ENCODE results near the gene ACTL6B.

ACTL6B gene

DNA sequence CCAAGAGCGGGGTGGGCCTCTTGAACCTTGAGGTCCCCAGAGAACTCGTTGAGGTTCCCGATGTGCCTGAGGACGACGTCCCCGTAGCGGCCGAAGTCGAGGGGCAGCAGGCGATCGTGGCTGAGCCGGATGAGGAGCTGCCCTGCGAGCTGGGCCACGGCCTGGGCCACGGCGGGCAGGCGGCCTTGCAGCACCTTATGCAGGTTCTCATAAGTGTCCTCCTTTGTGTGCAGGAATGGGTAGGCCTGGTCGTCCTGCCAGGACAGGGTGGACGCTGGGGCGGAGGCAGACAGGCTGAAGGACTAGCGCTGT lies 29.1 kb downstream of the ACTL6B start:
- DNase-seq (ENCODE audit: low read depth in 2 of 2) = no peak

DNA sequence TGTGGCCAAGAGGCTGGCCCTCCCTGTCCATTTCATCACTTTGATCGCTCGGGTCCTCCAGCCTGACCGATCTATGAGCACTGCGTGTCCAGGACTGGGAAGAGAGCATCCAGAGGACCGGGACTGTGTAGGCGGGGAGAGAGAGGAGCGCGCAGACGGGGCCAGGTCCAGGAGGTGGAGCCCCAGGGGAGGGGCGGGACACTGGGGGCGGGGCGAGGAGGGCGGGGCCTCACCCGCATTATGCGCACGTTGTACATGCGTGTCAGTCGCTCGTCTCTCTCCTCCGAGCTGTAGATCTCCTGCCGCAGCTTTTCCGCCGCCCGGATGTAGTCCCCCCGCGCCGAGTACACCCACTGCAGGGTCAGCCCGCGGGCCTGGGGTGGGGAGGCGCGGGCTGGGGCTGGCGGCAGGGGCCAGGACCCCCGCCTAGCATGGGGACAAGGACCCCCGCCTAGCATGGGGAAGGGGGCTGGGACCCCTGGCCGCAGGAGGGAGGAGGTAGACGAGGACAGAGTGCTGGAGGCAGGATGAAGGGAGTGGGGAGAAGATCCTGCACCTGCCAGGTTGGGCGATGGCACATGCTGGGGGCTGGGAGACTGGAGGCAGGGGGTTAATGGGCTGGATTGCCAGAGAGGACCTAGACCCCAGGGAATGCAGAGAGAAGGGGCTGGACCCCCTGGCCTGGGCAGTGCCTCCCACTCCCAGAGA lies 29.6 kb downstream of the ACTL6B start:
- DNase-seq (ENCODE audit: low read depth in 2 of 2) = peak; percentile 85 to 88

DNA sequence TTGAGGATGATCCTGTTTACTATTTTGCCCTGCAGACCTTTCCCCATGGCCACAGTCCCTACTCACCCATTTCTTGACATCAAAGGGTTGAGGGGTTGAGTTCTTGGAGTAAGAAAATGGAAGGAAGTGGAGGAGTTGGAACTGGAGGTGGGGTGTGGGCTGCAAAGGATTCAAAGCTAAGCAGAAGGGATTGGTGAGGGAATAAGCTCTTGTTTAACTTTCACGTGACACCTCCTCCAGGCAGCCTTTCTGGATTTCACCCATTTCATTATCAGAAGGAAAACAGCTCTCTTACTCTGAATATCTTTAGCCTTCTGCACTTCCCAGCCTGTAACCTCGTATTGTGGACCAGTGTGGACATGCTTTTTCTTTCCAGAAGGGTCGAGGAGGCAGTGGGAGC lies 30.2 kb downstream of the ACTL6B start:
- DNase-seq (ENCODE audit: low read depth in 2 of 2) = no peak

DNA sequence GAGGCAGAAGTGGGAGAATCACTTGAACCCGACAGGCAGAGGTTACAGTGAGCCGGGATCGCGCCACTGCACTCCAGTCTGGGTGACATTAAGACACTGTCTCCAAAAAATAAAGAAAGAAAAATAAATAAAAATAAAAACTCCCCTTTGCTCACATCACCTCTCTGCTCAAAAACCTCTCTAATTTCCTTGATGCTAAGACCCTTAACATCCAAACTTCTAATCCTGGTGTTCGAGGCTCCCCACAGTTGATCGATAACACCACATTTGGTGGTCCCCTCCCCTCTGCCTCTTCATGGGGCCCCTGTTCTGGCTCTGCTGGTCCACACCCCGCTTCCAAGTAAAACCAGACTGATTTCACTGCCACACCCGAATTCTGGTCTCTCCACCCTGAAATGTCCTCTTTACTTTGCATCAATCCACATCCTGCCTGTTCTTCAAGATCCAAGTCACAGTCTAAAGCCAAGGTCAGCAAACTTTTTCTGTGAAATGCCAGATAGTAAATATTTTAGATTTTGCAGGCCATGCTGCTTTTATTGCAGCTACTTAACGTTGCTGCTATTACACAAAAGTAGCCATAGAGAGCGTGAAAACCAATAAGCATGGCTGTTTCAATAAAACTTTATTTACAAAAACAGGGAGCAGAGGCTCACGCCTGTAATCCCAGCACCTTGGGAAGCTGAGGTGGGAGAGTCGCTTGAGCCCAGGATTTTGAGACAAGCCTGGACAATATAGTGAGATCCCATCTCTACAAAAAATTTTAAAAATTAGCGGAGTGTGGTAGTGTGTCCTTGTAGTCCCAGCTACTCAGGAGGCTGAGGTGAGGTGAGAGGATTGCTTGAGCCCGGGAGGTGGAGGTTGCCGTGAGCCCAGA lies 32.1 kb downstream of the ACTL6B start:
- no peak for DNase-seq (ENCODE audit: low read depth in 2 of 2)

DNA sequence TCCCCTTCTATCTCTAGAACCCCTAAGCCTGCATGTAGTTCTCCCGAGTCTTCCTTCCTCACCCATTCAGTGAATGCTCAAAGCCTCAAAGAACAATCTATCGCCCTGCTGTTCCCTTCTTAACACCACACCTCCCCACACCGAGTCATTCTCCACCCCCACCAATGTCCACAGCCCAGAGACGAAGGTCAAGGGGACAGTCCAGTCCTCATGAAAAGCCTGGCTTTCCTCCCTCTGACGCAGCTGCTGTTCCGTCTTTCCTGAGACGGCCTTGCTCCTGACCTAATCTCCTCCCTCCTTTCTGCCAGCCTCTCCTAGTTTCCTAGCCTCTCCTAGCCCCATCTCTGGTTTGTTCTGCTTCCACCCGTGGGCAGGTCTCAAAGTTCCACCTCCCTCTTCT lies 34.7 kb downstream of the ACTL6B start:
- no peak for DNase-seq (ENCODE audit: low read depth in 2 of 2)

DNA sequence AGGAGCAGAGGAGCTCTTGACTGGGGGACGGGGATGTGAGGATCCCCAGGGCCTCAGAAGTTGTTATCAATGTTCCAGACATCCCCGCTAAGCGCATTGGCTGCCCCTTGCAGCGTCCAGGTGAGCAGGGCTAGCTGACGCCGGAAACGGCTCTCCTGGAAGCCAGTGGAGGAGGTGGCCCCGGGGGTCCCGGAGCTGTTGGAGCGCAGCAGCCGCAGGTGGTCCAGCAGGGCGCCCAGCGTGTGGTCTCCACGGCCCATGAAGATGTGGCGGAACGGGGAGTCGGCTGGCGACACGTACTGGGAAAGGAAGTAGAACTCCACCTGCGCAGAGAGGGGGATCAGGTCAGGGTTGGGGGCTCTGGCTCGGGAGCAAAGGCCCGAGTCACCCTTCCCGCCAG lies 35.4 kb downstream of the ACTL6B start:
- DNase-seq (ENCODE audit: low read depth in 2 of 2) = no peak

DNA sequence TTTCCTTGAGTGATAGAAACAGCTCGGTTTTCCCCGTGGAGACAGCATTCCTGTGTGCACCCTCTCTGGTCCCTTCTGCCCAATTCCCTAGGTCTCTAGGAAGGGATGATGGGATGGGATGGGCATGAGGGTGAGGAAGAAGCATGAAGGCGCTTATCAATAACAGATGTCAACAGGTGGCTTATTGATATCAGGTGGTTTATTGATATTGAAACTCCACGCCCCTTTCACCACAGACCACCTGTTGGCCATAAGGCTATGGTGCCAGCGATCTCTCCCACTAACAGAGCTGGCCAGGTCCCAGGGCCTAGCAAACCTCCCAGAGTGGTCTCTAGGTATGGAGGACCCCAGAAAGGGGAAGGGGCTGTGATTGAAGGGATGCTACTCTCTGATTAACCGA lies 36.0 kb downstream of the ACTL6B start:
- no peak for DNase-seq (ENCODE audit: low read depth in 2 of 2)

DNA sequence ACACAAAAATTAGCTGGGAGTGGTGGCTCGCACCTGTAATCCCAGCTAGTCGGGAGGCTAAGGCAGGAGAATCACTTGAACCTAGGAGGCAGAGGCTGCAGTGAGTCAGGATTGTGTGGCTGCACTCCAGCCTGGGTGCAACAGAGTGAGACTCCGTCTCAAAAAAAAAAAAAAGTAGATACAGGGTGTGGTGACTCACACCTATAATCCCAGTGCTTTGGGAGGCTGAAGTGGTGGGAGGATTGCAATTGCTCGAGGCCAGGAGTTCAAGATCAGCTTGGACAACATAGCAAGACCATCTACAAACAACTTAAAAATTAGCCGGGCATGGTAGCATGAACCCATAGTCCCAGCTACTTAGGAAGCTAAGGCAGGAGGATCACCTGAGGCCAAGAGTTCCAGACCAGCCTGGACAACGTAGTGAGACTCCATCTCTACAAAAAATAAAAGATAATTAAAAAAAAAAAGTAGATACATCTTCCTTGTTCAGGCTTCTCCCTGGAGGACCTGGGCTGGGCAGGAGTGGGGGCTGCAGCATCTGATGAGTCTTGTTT lies 41.9 kb downstream of the ACTL6B start:
- no peak for DNase-seq (ENCODE audit: low read depth in 2 of 2)

DNA sequence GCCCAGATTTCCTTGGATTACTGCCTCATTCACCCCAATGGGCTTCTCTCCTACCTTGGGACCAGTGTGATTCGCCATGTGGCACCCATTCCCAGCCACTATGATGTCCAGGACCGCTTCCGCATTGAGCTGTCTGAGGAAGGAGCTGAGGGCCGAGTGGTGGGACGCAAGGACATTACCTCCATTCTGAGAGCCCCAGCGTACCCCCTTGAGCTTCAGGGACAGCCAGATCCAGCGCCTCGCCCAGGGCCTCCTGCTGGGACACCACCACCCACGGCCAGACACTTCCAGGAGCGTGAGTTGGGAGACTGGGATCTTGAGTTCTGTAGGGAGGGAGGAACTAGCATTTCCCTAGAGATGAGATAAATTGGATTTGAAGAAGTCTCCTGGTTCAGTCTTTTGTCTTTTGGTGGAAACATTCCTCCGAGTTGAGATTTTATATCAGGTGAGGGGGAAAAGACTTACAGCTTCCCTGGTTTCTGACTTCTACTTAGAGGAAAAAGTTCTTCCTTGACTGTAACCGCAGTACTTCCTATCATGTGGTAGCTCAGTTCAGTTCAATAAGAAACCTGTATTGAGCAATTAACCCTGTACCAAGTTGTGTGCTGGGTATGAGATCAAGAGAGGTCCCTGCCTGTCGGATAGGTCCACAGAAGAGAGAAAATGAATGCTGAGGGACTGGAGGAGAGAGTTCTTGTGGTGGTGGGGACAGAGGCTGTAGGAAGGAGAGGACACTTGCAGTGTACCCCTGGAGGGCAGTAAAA lies 42.7 kb downstream of the ACTL6B start:
- no peak for DNase-seq (ENCODE audit: low read depth in 2 of 2)

DNA sequence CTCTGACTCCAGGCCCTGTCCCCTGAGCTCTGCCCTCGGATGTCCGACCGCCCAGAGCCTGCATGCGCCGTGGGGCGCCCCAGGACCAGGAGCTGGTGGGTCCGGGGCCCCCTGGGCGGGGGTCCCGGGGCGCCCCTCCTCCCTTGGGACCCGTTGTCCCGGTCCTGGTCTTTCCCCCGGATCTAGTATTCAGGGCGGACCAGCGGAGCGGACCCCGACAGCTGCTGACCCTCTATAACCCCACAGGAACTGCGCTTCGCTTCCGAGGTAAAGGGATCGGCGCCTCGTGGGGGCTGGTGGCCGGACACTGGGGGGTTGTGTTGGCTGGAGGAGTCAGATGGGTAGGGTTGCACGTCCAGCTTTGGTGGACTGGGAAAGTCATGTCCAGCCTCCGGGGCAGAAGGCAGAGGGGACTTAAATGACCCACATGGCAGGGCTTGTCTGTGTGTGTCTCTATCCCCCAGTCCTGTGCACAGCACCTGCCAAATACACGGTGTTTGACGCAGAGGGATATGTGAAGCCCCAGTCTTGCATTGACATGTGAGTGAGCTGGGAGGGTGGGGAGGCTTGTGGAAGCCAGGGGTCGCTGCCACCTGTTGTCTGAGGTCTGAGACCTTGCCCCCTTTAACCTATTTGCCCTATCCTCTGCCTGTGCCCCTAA lies 43.4 kb downstream of the ACTL6B start:
- DNase-seq (ENCODE audit: low read depth in 2 of 2) = no peak

DNA sequence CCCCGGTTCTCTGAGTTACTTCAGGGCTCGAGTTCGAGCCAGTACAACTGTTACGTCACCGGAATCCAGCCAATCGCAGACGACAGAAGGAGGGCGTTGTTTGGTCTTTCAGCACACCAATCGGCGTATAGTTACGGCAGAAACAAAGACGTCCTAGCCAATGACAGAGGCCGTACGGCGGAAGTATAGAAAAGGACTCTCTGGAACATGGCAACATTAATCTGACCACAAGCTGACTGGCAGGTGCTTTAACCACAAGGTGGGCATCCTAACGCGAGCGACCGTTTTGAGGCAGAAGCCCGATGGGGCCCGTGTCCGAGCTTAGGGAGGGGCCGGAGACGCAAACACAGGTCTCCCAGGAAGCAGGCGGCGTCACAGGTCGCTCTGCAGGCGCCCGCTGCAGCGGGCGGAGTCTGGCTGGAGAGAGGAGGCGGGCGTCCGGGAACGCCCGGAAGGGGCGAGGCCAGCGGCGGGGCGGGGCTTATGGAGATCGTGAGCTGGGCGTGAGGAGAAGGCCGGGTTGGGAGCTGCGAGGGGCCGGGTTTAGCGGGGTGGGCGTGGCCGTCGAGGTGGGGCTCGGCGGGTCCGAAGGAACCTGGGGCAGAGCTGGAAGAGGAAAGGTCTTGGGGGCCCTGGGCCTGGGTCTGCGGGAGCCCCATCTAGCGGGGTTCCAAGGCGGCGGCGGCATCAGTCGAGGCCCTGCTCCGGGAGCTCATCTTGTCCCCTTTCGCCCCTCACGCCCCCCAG lies 44.1 kb downstream of the ACTL6B start, which contains the start of gene MOSPD3:
TSS of gene MOSPD3 (plus strand) at position 558 of the 747 bp plus-strand sequence. CDS start 252 bp downstream, outside the sequence.
- peak; percentile 97 to 98 for DNase-seq (ENCODE audit: low read depth in 2 of 2)

DNA sequence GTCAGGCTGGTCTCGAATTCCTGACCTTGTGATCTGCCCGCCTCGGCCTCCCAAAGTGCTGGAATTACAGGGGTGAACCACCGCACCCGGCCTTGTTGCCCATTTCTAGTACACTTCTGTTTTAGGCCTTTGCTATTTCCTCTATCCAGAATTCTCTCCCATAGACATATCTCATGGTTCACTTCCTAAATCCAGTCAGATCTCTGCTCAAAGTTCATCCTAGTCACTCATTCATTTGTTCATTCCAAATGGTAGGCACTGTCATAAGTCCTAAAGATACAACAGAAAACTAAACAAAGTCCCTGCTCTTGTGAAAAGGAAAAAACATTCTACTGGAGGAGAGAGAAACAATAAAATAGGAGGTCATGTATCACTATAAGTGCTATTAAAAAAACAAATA lies 46.3 kb downstream of the ACTL6B start:
- no peak for DNase-seq (ENCODE audit: low read depth in 2 of 2)

DNA sequence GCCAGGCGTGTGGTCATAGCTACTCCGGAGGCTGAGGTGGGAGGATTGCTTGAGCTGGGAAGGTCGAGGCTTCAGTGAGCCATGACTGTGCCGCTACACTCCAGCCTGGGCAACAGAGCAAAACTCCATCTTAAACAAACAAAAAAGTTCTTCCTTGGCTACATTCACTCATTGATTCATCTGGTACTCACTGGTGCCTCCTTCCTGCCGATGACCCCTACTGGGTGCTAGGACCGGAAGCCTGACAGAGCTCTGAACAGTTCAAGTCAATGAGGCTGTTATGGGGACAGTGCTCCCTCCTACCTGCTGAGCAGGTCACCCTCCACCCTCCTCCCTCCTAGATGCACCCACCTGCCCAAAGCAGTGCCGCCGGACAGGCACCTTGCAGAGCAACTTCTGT lies 49.1 kb downstream of the ACTL6B start:
- no peak for DNase-seq (ENCODE audit: low read depth in 2 of 2)

DNA sequence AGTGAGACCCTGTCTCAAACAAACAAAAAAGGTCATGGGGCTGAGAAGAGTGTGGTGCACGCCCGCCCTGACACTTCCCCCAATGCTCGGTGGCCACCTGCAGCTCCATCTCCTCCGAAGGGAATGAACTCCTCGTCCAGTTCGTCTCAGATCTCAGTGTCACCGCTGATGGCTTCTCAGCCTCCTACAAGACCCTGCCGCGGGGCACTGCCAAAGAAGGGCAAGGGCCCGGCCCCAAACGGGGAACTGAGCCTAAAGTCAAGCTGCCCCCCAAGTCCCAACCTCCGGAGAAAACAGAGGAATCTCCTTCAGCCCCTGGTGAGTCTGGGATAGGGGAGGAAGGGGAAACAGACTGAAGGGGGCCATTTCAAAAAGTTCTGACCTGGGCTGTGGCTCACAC lies 49.9 kb downstream of the ACTL6B start:
- DNase-seq (ENCODE audit: low read depth in 2 of 2) = no peak

DNA sequence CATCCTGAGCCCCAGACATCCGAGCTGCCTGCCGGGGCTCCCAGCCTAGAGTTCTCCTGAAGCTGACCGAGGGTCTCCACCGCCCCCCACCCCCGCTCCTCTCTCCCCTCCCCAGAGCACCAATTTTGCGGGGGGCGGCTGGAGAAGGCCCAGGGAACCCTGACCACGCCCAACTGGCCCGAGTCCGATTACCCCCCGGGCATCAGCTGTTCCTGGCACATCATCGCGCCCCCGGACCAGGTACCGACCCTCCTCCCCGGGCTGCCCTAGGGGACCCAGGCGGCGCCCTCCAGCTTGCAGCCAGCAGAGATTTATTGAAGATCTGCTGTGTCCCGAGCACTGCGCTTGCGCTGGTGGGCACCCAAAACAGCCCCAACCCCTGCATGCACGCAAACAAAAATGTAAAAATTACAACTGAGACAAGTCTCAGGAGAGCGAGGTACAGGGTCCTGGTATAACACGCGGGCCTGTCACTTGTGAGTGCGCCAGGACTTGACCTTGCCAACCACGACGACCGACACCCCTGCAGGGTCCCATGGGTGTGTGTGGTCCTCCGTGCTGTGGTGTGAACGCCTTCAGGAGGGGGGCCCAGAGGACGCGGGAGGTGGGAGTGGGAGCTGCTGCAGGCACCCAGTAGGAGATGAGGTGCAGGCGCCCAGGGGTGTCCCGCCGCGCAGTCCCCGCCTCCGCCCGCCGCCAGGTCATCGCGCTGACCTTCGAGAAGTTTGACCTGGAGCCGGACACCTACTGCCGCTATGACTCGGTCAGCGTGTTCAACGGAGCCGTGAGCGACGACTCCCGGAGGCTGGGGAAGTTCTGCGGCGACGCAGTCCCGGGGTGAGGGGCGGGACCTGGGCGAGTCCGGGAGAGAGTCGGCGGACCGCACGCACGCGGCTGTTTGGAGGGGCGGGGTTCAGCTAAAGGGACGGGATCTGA lies 51.0 kb downstream of the ACTL6B start:
- DNase-seq (ENCODE audit: low read depth in 2 of 2) = peak in 1 of 2 donors; percentile 42

DNA sequence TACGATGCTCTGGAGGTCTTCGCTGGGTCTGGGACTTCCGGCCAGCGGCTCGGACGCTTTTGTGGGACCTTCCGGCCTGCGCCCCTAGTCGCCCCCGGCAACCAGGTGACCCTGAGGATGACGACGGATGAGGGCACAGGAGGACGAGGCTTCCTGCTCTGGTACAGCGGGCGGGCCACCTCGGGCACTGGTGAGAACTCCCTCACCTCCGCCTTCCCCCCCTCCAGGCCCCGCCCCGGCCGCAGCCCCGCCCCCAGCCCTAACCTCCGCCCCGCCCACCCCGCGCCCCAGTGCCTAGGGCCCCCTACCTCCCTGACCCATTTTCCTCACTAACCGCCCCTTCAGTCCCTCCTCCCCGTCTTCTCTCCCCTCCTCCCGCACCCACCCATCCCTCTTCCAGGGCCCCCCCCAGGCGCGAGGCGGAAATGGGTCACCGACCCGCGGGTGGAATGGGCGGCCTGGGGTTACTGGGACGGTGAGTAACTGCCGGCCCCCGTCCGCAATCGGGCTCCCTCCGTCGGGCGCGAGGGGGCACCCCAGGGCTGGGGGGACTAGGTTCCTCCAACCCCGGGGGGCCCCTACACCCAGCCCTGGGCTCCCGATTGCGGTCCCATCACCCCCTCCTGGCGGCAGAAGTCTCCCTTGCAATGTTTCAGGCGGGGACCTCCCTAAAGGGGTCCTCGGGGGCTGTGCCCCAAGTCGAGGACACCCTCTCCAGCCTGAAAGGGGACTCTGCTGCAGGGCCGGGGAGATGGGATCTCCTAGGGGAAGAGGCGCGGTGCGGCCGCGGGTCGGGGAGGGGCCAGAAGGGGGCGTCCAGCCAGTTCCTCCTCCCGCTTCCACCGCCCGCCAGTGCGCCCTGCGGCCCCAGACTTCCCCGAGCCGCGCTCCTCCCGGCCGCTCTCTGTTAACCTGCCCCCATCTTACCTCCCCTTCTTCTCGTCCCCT lies 51.9 kb downstream of the ACTL6B start:
- DNase-seq (ENCODE audit: low read depth in 2 of 2) = peak in 1 of 2 donors; percentile 65

DNA sequence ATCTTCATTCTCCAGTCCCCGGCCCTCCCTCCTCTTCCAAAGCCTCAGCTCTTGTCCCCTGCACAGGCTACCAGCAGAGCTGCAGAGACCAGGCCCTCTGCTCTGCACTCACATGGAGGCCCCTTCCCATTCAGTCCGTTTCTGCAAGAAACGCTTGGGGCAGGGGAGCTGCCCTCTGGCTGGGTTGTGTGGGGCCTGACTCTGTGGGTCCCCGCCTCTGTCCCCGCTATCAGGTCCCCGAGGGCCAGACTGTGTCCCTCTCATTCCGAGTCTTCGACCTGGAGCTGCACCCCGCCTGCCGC lies 52.6 kb downstream of the ACTL6B start:
- no peak for DNase-seq (ENCODE audit: low read depth in 2 of 2)

DNA sequence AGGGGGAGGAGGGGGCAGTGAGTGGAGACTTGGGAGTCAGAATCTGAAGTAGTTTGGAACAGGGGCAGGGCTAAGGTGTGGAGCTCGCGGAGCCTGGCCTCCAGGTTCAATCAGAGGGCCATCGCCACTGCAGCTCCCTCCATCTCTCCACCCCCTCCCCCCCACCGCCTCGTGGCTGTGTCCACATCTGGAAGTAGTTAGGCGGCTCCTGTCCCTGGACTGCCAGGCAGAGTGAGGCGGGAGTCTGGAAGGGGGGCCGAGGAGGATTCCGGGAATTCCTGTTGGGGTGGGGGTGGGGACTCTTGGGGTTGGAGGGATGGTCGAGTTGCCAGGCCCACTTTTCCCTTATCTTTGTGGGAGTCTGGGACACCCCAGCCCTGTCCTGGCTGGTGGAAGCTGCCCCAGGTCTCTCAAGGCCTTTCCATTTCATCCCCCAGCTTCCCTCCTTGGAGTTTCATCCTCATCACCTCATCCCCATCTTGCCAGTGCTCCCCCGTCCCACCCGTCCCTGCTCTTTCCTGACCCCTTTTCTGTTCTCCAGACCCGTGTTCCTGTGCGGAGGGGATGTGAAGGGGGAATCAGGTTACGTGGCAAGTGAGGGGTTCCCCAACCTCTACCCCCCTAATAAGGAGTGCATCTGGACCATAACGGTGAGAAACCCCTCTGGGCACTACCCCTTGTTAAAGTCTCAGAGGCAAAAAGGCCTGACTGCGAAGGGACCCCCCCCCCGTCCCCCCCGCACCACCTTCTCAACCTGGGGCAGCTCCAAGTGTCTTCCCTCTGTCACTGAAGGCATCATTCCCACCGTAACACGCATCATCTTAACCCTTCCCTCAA lies 53.1 kb downstream of the ACTL6B start:
- no peak for DNase-seq (ENCODE audit: low read depth in 2 of 2)

Data from stimulated activated CD4-positive, alpha-beta T cell treated with anti-CD3 and anti-CD28 coated beads, Interleukin-15, amount 100 ng/mL, for 48 hours (primary cell).